HepG2 (cell line): ENCODE measurements around the gene SLC6A16. TPM values are rescaled to one million over a fixed set of nuclear protein-coding genes. Genes with fewer than 3 reads are reported as not detected.

Experiments used
- ATAC-seq: fragments of 200-7000 bp; cut with Tn5 transposase; 3 replicates; pipeline ENCODE4 v1.9.1; 2020; ENCODE audit warnings: mild to moderate bottlenecking, moderate library complexity
- BruUV-seq: library from RNA; stranded (reverse); fragments of 400-500 nt; replicated peaks from 2 replicates; lab custom pipeline; 2021; lab: Mats Ljungman, UMichigan
- CTCF ChIA-PET: fragments of 300-600 bp; formaldehyde crosslinking; extraction: SDS; loops from one replicate; lab custom pipeline; 2021; ENCODE audit warnings: low total read pairs, inconsistent platforms, low intra/inter-chr PET ratio; lab: Yijun Ruan, JAX
- POLR2A ChIA-PET: fragments of 350-600 bp; sonication (Branson Sonifier 250); formaldehyde crosslinking; loops from one replicate; lab custom pipeline; 2020; ENCODE audit warnings: antibody characterized with exemption, inconsistent platforms; lab: Yijun Ruan, JAX
- DNase-seq: peaks from one replicate; pipeline ENCODE4 v3.0.0-alpha.2; 2015; ENCODE audit warnings: low spot score
- FAIRE-seq: peaks from 3 replicates; lab custom pipeline; 2011; peaks lifted over from hg19 to GRCh38; lab: Jason Lieb, UNC
- H2AFZ ChIP-seq: one replicate; pipeline ENCODE4 v1.6.1; 2011; ENCODE audit warnings: low read length, inconsistent platforms
- H3K27ac ChIP-seq: fragments of 300-600 bp; 3 replicates; pipeline ENCODE4 v1.8.0; 2011; ENCODE audit warnings: mixed run types, mild to moderate bottlenecking, mixed read lengths, low read length, inconsistent platforms; ENCODE audit not compliant: insufficient read depth; ENCODE audit errors: extremely low read length
- H3K27me3 ChIP-seq, 2 experiments: fragments of 200-600 bp in 1 of 2; 2 replicates in 1 of 2; 3 replicates in 1 of 2; pipeline versions ENCODE4 v1.6.0 to v1.8.0; 2011; ENCODE audit warnings: low read length in 2 of 2, mild to moderate bottlenecking in 2 of 2, moderate library complexity in 2 of 2, inconsistent platforms in 1 of 2; ENCODE audit not compliant: insufficient read depth in 2 of 2, control insufficient read depth in 1 of 2
- H3K36me3 ChIP-seq, 2 experiments: fragments of 200-600 bp in 1 of 2; replicated peaks in 1 of 2; 2 replicates in 1 of 2; 3 replicates in 1 of 2; pipeline versions ENCODE4 v1.5.1 to v1.8.0; 2011; ENCODE audit warnings: low read length in 2 of 2, inconsistent platforms in 1 of 2; ENCODE audit not compliant: insufficient read depth in 2 of 2, control insufficient read depth in 1 of 2
- H3K4me1 ChIP-seq: 2 replicates; pipeline ENCODE4 v1.5.1; 2012; ENCODE audit warnings: low read length, inconsistent platforms; ENCODE audit not compliant: insufficient read depth
- H3K4me2 ChIP-seq: 2 replicates; pipeline ENCODE4 v1.6.0; 2011; ENCODE audit warnings: low read depth, low read length, inconsistent platforms
- H3K4me3 ChIP-seq, 3 experiments: fragments of 200-600 bp in 1 of 3; sonication (generic), shearing (Covaris generic) in 1 of 3; replicated peaks in 1 of 3; 2 replicates each; pipeline ENCODE4 v1.5.1; 2011 to 2016; ENCODE audit warnings: low read length in 3 of 3, inconsistent platforms in 2 of 3, low read depth in 2 of 3, mild to moderate bottlenecking in 2 of 3, control low read depth in 1 of 3, mixed read lengths in 1 of 3; ENCODE audit not compliant: insufficient read depth in 1 of 3
- H3K79me2 ChIP-seq: one replicate; pipeline ENCODE4 v1.6.1; 2011; ENCODE audit warnings: low read length, inconsistent platforms; ENCODE audit not compliant: insufficient read depth
- H3K9ac ChIP-seq: 2 replicates; pipeline ENCODE4 v1.6.0; 2011; ENCODE audit warnings: mild to moderate bottlenecking, low read depth, low read length, inconsistent platforms; ENCODE audit not compliant: insufficient read depth
- H3K9me3 ChIP-seq: 2 replicates; pipeline ENCODE4 v1.5.1; 2012; ENCODE audit warnings: mild to moderate bottlenecking, low read length
- H4K20me1 ChIP-seq: 2 replicates; pipeline ENCODE4 v1.6.0; 2011; ENCODE audit warnings: inconsistent platforms, mild to moderate bottlenecking, low read length, moderate library complexity; ENCODE audit not compliant: insufficient read depth
- ATAD3A ChIP-seq: sonication (generic); formaldehyde crosslinking; IDR thresholded peaks from 2 replicates; pipeline ENCODE4 v1.4.0; 2020; ENCODE audit warnings: missing genetic modification reagents
- CAMTA2 ChIP-seq: sonication (generic); formaldehyde crosslinking; IDR thresholded peaks from 2 replicates; pipeline ENCODE4 v1.4.0; 2020; ENCODE audit warnings: mild to moderate bottlenecking, missing genetic modification reagents, borderline replicate concordance
- FOSL1 ChIP-seq: sonication (generic); formaldehyde crosslinking; IDR thresholded peaks from 2 replicates; pipeline ENCODE4 v1.9.0; 2021; ENCODE audit warnings: missing genetic modification reagents, borderline replicate concordance
- HDAC1 ChIP-seq: sonication (generic); formaldehyde crosslinking; IDR thresholded peaks from 2 replicates; pipeline ENCODE4 v1.5.1; 2020; ENCODE audit warnings: mild to moderate bottlenecking, missing genetic modification reagents
- KDM3A ChIP-seq: IDR thresholded peaks from 2 replicates; pipeline ENCODE4 v1.6.1; 2018; ENCODE audit warnings: low read depth, missing compliant biosample characterization
- MIER2 ChIP-seq: IDR thresholded peaks from 2 replicates; pipeline ENCODE4 v1.6.1; 2016; ENCODE audit warnings: missing biosample characterization, missing genetic modification reagents
- MLX ChIP-seq: IDR thresholded peaks from 2 replicates; pipeline ENCODE4 v1.6.1; 2016
- NR2F1 ChIP-seq, 2 experiments: fragments of 450-650 bp in 1 of 2; formaldehyde crosslinking in 1 of 2; IDR thresholded peaks; 2 replicates each; pipeline versions ENCODE4 v1.5.0 to v1.6.1; 2016 to 2020; ENCODE audit warnings: mild to moderate bottlenecking in 1 of 2, missing compliant biosample characterization in 1 of 2, missing genetic modification reagents in 1 of 2, moderate library complexity in 1 of 2
- PAF1 ChIP-seq: IDR thresholded peaks from 2 replicates; pipeline ENCODE4 v1.6.1; 2016; ENCODE audit warnings: missing genetic modification reagents, missing compliant biosample characterization
- SAFB2 ChIP-seq: sonication (generic); formaldehyde crosslinking; IDR thresholded peaks from 2 replicates; pipeline ENCODE4 v1.5.1; 2020; ENCODE audit warnings: missing genetic modification reagents, low read depth, mild to moderate bottlenecking, borderline replicate concordance
- TOE1 ChIP-seq: sonication (generic); formaldehyde crosslinking; IDR thresholded peaks from 2 replicates; pipeline ENCODE4 v1.4.0; 2020; ENCODE audit warnings: mild to moderate bottlenecking, missing genetic modification reagents
- U2AF2 ChIP-seq: fragments of 200-400 bp; formaldehyde crosslinking; IDR thresholded peaks from 2 replicates; pipeline ENCODE4 v1.6.1; 2017; ENCODE audit warnings: low read depth, mild to moderate bottlenecking, low read length
- ZNF17 ChIP-seq: sonication (generic); formaldehyde crosslinking; IDR thresholded peaks from 2 replicates; pipeline ENCODE4 v1.5.0; 2020; ENCODE audit warnings: mild to moderate bottlenecking, missing genetic modification reagents
- ZNF232 ChIP-seq: sonication (generic); formaldehyde crosslinking; IDR thresholded peaks from 2 replicates; pipeline ENCODE4 v1.4.0; 2020; ENCODE audit warnings: missing genetic modification reagents, borderline replicate concordance
- ZNF672 ChIP-seq: sonication (generic); formaldehyde crosslinking; IDR thresholded peaks from 2 replicates; pipeline ENCODE4 v1.8.1; 2022; ENCODE audit warnings: missing genetic modification reagents
- ZNF740 ChIP-seq: sonication (generic); formaldehyde crosslinking; IDR thresholded peaks from 2 replicates; pipeline ENCODE4 v1.4.0; 2020; ENCODE audit warnings: missing genetic modification reagents
- ZNF749 ChIP-seq: sonication (generic); formaldehyde crosslinking; IDR thresholded peaks from 2 replicates; pipeline ENCODE4 v1.8.0; 2022; ENCODE audit warnings: mild to moderate bottlenecking, missing genetic modification reagents, moderate library complexity, borderline replicate concordance
- WGBS: methylation state at CpG from one replicate; pipeline ENCODE4 v1.1.6; 2017; ENCODE audit warnings: low lambda C conversion rate; 5-methylcytosine and 5-hydroxymethylcytosine counted together
- in situ Hi-C: cut with HindIII; loops from 2 replicates; pipeline ENCODE4 v1.10.0; 2017; ENCODE audit warnings: low pct_unique_long_range_greater_than_20kb; ENCODE audit not compliant: extremely low pct_ligation_motif_present
- intact Hi-C: fragments of 100-400 bp; cut with micrococcal nuclease; formaldehyde crosslinking; loops from one replicate; pipeline ENCODE4 v1.10.0; 2022; ENCODE audit not compliant: unreplicated experiment
- polyA plus RNA-seq, 8 experiments: library from polyadenylated mRNA; depleted of rRNA in 3 of 8; stranded (reverse) in 7 of 8; unstranded in 1 of 8; fragments of >200 nt; fragmentation: Illumina TruSeq in 4 of 8; extraction: Trizol in 4 of 8; gene quantifications; 2 replicates each; pipeline versions ENCODE4 v1.2.1 to v1.2.3, GENCODE V29; 2011 to 2016; ENCODE audit warnings: low read depth in 4 of 8, missing spikeins in 1 of 8, mixed read lengths in 1 of 8; ENCODE audit not compliant: insufficient read depth in 1 of 8
- total RNA-seq, 5 experiments: library from RNA; depleted of rRNA; stranded (reverse); fragments of >200 nt; fragmentation: Illumina TruSeq; extraction: Trizol; gene quantifications; 2 replicates each; pipeline ENCODE4 v1.2.3, GENCODE V29; 2016; ENCODE audit warnings: low read depth in 1 of 5

The SLC6A16 gene
- total and polyA plus RNA-seq, 2 of the 13 experiments (the other 11 are each of a cell fraction or from before 2014, with no cell fraction given) = 0.07 to 0.18 TPM

- CTCF ChIA-PET = no interaction called here
- peaks cover 6 to 7% of the 10 kb centered on the region in 2 experiments; a peak in 2 of 5 replicates for H3K36me3 ChIP-seq
- in situ Hi-C loops = no loop called here
These were observed 22.2 kb upstream of the SLC6A16 start for GRCh38 chr19:49347191-49347590.

GRCh38 chr19:49344505-49345423 is 19.8 kb upstream of the SLC6A16 start:
- 90% methylated on average over 9 of the region's 11 CpGs for WGBS
- no peaks in the 10 kb centered on the region for H3K79me2 ChIP-seq
- CTCF ChIA-PET = no interaction called here
- ATAC-seq = no peak
- H2AFZ ChIP-seq = no peak overlapping the region
- peaks cover 14% of the 10 kb centered on the region for H3K4me1 ChIP-seq
- H3K4me3 ChIP-seq = no peak overlapping the region
- no TSS peak for BruUV-seq
- POLR2A ChIA-PET = no interaction called here
- H3K27me3 ChIP-seq = no peaks in the 10 kb centered on the region
- in situ Hi-C loops = no loop called here
- no peak for FAIRE-seq
- intact Hi-C loops = no loop called here
- no peak overlapping the region for H3K4me2 ChIP-seq
- TF ChIP-seq ATAD3A (CRISPR knock-in tag) (no peak), ZNF232 (no peak), FOSL1 (CRISPR knock-in tag) (no peak), SAFB2 (CRISPR knock-in tag) (no peak), MIER2 (CRISPR knock-in tag) (no peak), CAMTA2 (CRISPR knock-in tag) (no peak), U2AF2 (no peak), PAF1 (CRISPR knock-in tag) (no peak), ZNF740 (CRISPR knock-in tag) (no peak), HDAC1 (CRISPR knock-in tag) (no peak), KDM3A (no peak), ZNF672 (no peak), ZNF749 (CRISPR knock-in tag) (no peak), TOE1 (CRISPR knock-in tag) (no peak)
- H3K9ac ChIP-seq = no peak overlapping the region
- DNase-seq = no peak
- no peaks in the 10 kb centered on the region for H3K9me3 ChIP-seq
- no peak overlapping the region for H3K27ac ChIP-seq
- H4K20me1 ChIP-seq = no peaks in the 10 kb centered on the region
- H3K36me3 ChIP-seq = peaks cover 6% of the 10 kb centered on the region in 2 experiments; a peak in 2 of 5 replicates

More at GRCh38 chr19:49347191-49347590, 22.2 kb upstream of the SLC6A16 start:
- WGBS = 100% methylated on average over 12 of the region's 15 CpGs
- Histone ChIP-seq H3K4me1 (no peaks in the 10 kb centered on the region), H3K4me3 (no peak overlapping the region), H4K20me1 (no peaks in the 10 kb centered on the region), H3K9ac (no peak overlapping the region), H2AFZ (no peak overlapping the region), H3K27ac (no peak overlapping the region), H3K4me2 (no peak overlapping the region), H3K27me3 (no peaks in the 10 kb centered on the region), H3K79me2 (no peaks in the 10 kb centered on the region), H3K9me3 (no peaks in the 10 kb centered on the region)
- no TSS peak for BruUV-seq
- POLR2A ChIA-PET = no interaction called here
- DNase-seq (no peak), ATAC-seq (no peak), FAIRE-seq (no peak)
- intact Hi-C loops = no loop called here
- TF ChIP-seq ZNF17 (no peak), NR2F1 (CRISPR knock-in tag; IDR thresholded peaks at IDR 0.05) (no peak), MLX (CRISPR knock-in tag) (no peak)
